GM18870 (cell line): ENCODE data around the gene ATF6.
A peak's percentile ranks its signal among the peaks of the same experiment; 100 is the strongest.
"Not testable (repeated sequence)": the region's sequence is repeated elsewhere in the genome, so short reads cannot be mapped to it uniquely, and the experiment has no call there.

Experiments used
- ATAC-seq: cut with Tn5 transposase; IDR thresholded peaks from one replicate; pipeline ENCODE4 v1.9.1; 2021; ENCODE audit warnings: moderate library complexity; ENCODE audit not compliant: unreplicated experiment

The ATF6 gene

GRCh38 chr1:161731981-161732718 is 34.0 kb upstream of the ATF6 start:
- no peak for ATAC-seq

- no peak for ATAC-seq
These were observed 32.6 kb upstream of the ATF6 start for GRCh38 chr1:161733526-161733925.

GRCh38 chr1:161735837-161736236 is 30.3 kb upstream of the ATF6 start:
- no peak for ATAC-seq

GRCh38 chr1:161736335-161736969 is 29.7 kb upstream of the ATF6 start:
- no peak for ATAC-seq

DNA sequence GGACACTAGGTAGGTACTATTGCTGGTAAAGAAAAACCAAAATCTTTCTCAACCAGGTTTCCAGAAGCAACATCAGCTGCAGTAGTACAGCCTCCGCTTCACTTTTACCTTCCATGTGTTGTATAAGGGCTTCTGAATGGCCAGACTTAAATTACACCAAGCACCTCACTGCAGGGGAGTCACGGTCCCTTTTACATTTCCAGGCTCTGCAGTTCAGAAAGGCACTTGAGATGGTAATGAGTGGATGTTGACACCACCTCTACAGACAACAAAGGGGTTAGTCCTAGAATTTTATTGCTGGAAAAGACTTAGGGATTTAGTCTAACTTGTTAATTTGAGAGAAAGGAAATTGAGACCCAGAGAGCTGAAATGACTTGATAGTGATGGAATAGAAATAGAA is 28.5 kb upstream of the ATF6 start:
- ATAC-seq = no peak

- ATAC-seq = peak; percentile 64
These were observed 27.4 kb upstream of the ATF6 start for GRCh38 chr1:161738627-161739287.

DNA sequence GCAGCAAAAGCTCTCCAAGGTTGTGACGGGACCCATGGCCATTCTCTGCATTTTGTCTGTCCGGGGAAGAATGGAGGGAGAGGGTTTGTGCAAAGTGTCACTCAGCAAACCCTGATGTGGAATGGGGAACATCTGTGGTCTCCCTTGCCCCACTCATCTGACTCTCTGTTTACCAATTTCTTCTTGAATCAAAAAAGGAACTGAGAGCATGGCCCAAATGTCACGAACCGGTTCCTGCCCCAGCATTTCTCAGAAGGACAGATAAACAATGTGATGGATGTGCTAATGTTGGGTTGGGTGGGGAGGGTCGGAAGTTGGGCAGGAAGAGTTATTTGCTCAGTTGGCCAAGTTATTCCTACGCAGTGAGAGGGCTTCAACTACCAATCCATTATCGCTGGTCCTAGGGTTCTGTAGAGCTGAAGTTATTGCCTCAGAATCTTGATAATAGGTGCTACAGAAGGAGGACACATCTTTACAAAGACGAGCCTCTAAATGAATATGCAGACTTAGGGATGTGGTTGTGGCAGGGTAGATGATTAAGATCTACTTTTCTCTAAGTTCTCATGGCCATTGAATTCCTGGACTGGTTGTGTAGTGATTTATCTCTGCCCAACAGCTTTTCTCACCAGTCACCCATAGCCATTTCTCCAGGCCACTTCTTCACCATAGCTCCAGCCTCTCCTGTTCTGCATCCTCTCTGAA is 26.1 kb upstream of the ATF6 start:
- no peak for ATAC-seq

DNA sequence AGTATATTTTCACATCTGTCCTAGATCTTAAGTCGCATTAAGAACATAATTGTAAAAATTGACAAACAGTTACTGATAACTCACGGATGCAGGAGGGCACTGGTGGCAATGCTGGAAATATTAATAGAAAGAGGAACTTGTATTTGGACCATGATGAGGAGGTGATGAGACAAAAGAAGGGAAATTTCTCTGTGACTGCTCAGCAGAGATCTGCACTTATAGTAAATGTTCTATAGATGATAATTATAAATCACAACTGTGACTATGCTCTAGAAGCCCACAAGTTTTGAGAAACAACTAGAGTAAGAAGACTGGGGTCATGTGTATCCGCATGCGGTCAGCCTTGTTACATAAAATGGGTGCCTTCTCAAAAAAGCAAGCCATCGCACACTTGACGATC is 25.2 kb upstream of the ATF6 start:
- no peak for ATAC-seq

GRCh38 chr1:161743231-161743630 is 22.9 kb upstream of the ATF6 start:
- ATAC-seq = no peak

DNA sequence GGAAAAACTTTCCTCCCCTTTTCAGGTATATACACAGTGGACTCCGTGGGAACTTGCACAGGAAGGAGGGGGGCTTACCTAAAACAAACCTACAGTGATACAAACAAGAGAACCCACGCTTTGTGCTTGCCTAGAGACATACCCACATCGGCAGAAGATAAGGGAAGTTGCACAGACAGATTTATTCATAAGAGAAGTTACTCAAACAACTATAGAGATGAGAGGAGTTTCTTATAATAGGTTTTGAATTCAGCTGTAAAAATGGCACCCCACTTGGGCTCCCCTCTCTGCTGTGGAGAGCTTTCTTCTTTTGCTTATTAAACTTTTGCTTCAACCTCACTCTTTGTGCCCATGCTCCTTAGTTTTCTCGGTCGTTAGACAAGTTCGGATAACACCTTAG is 18.3 kb upstream of the ATF6 start:
- no peak for ATAC-seq

GRCh38 chr1:161749509-161750407 is 16.4 kb upstream of the ATF6 start, which contains the start of gene DUSP12:
TSS of gene DUSP12 (plus strand) at chr1:161749786. CDS start at chr1:161749802, 16 bp downstream.
- peak; percentile 89 for ATAC-seq

- no peak for ATAC-seq
These were observed 2.5 kb upstream of the ATF6 start for GRCh38 chr1:161763522-161764098.

DNA sequence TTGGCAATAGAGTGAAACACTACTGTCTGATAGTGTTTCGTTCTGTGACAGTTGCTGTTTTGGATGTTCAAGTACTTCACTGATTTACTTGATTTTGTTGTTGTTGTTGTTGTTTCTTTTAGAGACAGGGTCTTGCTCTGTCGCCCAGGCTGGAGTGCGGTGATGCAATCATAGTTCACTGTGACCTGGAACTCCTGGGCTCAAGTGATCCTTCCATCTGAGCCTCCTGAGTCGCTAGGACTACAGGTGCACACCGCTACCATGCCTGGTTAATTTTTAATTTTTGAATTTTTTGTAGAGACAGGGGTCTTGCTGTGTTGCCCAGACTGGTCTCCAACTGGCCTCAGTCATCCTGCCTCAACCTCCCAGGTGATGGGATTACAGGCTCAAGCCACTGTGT is 2.3 kb downstream of the ATF6 start:
- ATAC-seq = no peak

GRCh38 chr1:161768986-161769672 is 3.0 kb downstream of the ATF6 start:
- ATAC-seq = no peak

- not testable (repeated sequence) for ATAC-seq
These were observed 3.5 kb downstream of the ATF6 start for GRCh38 chr1:161769673-161770045.

GRCh38 chr1:161770250-161770649 is 4.1 kb downstream of the ATF6 start:
- no peak for ATAC-seq

DNA sequence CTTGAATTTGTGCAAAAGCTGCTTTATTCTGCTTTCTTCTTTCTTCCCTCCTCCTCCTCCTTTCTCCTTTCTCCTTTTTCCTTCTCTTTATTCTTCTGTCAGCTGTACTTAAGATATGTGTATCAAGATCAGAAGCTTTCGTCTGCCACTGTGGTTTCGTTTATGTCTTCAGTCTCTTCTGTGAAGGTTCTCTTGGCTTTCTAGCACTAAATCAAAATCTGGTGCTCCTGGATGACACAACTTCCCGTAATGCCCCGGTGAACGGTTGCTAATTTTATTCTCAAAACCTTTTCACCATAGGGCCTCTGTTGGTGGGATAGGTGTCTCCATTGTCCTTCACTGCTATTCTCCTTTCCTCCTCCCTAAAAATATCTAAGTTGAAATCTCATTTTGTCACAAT is 5.0 kb downstream of the ATF6 start:
- ATAC-seq = no peak

DNA sequence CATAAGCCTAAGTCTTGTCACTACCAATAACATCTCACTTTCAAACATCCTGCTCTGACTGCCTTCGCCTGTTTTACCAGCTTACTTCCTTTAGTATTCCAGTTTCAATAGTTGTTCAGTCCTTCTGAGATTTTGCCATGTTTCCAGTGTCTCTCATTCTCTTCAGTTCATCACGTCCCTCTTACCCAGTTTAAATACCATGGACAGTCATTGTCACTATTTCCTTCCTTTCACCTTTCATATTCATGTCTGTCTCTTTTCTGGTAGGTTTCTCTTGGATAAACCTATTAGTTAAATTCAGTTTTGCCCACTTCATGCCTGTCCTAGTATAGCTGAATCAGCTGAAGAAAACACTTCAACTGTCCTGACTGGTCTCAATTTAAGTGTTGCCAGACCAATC is 5.9 kb downstream of the ATF6 start:
- ATAC-seq = no peak

DNA sequence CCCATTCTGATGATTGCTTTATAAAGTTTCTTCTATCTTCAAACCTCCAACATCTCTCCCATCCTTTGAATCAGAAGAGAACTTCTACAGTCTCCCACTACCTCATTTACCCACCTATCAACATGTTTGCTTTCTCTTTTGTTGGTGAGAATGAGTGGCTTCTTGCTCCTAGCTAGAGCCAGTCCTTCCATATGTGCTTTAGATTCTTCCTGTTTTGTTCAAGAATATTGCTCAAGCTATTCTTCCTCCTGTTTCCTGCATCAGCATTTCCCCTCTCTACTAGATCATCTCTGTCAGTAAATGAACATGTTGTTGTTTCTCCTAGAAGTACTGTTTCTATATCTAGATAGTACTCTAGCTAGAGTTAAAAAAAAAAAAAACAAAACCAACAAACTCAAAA is 6.3 kb downstream of the ATF6 start:
- no peak for ATAC-seq

- no peak for ATAC-seq
These were observed 7.7 kb downstream of the ATF6 start for GRCh38 chr1:161773791-161774190.
